ENCODE results near the gene VWA2.

The VWA2 gene

GRCh38 chr10:114239117-114239993 is at the start of gene VWA2:
TSS of gene VWA2 (plus strand) at chr10:114239254. CDS start at chr10:114248714, 9,460 bp downstream.
- DNase-seq (ENCODE audit: low spot score), result no peak

GRCh38 chr10:114189700-114190099 is 49.4 kb upstream of the VWA2 start:
- DNase-seq (ENCODE audit: low spot score), result no peak

GRCh38 chr10:114195079-114195478 is 44.0 kb upstream of the VWA2 start:
- DNase-seq (ENCODE audit: low spot score), result no peak

- DNase-seq (ENCODE audit: low spot score), result no peak
Observed at GRCh38 chr10:114199239-114199638, 39.8 kb upstream of the VWA2 start.

- no peak for DNase-seq (ENCODE audit: low spot score)
Observed at GRCh38 chr10:114202812-114203211, 36.2 kb upstream of the VWA2 start.

GRCh38 chr10:114206902-114207301 is 32.2 kb upstream of the VWA2 start:
- no peak for DNase-seq (ENCODE audit: low spot score)

GRCh38 chr10:114207349-114207748 is 31.7 kb upstream of the VWA2 start:
- no peak for DNase-seq (ENCODE audit: low spot score)

GRCh38 chr10:114208351-114208750 is 30.7 kb upstream of the VWA2 start:
- no peak for DNase-seq (ENCODE audit: low spot score)

GRCh38 chr10:114212153-114212552 is 26.9 kb upstream of the VWA2 start:
- no peak for DNase-seq (ENCODE audit: low spot score)

- DNase-seq (ENCODE audit: low spot score), result no peak
Observed at GRCh38 chr10:114215033-114215432, 24.0 kb upstream of the VWA2 start.

- no peak for DNase-seq (ENCODE audit: low spot score)
Observed at GRCh38 chr10:114220281-114220680, 18.8 kb upstream of the VWA2 start.

- no peak for DNase-seq (ENCODE audit: low spot score)
Observed at GRCh38 chr10:114221235-114221634, 17.8 kb upstream of the VWA2 start.

GRCh38 chr10:114223066-114223465 is 16.0 kb upstream of the VWA2 start:
- DNase-seq (ENCODE audit: low spot score), result no peak

GRCh38 chr10:114228156-114228555 is 10.9 kb upstream of the VWA2 start:
- DNase-seq (ENCODE audit: low spot score), result no peak

GRCh38 chr10:114232561-114233176 is 6.4 kb upstream of the VWA2 start:
- no peak for DNase-seq (ENCODE audit: low spot score)

- no peak for DNase-seq (ENCODE audit: low spot score)
Observed at GRCh38 chr10:114233482-114233881, 5.6 kb upstream of the VWA2 start.

GRCh38 chr10:114234132-114234531 is 4.9 kb upstream of the VWA2 start:
- DNase-seq (ENCODE audit: low spot score), result no peak

- DNase-seq (ENCODE audit: low spot score), result no peak
Observed at GRCh38 chr10:114239994-114240345, 916 bp downstream of the VWA2 start.

GRCh38 chr10:114242235-114242634 is 3.2 kb downstream of the VWA2 start:
- DNase-seq (ENCODE audit: low spot score), result no peak

- DNase-seq (ENCODE audit: low spot score), result no peak
Observed at GRCh38 chr10:114243661-114244060, 4.6 kb downstream of the VWA2 start.

- no peak for DNase-seq (ENCODE audit: low spot score)
Observed at GRCh38 chr10:114244126-114244525, 5.1 kb downstream of the VWA2 start.

GRCh38 chr10:114245121-114245791 is 6.2 kb downstream of the VWA2 start:
- DNase-seq (ENCODE audit: low spot score), result no peak

GRCh38 chr10:114246679-114247305 is 7.7 kb downstream of the VWA2 start:
- no peak for DNase-seq (ENCODE audit: low spot score)

Data from CD4-positive, alpha-beta T cell treated with Interleukin-6 at 100 ng/mL for 8 hours (primary cell).